Measurements from ENCODE around the gene KRTAP5-3.

DNA sequence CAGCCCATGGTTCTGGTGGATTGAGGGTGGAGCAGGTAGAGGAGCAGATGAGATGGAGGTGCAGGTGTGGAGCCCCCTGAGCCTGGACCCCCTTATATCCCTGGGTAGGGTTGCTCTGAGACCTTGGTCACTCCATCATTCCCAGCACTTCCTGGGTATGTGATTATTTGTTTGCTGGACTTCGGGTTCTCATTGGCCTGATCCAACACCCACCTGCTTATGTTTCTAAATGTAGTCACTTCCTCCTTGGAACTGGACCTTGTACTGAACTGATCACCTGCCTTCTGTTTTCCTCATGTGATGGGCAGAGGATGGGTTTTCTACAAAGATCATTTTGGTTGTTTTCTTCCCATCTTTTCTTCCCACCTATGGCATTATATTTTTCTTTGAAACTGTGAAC lies 13.8 kb upstream of the KRTAP5-3 start, which contains the start of gene KRTAP5-4:
- TF ChIP-seq, protein P1, sequence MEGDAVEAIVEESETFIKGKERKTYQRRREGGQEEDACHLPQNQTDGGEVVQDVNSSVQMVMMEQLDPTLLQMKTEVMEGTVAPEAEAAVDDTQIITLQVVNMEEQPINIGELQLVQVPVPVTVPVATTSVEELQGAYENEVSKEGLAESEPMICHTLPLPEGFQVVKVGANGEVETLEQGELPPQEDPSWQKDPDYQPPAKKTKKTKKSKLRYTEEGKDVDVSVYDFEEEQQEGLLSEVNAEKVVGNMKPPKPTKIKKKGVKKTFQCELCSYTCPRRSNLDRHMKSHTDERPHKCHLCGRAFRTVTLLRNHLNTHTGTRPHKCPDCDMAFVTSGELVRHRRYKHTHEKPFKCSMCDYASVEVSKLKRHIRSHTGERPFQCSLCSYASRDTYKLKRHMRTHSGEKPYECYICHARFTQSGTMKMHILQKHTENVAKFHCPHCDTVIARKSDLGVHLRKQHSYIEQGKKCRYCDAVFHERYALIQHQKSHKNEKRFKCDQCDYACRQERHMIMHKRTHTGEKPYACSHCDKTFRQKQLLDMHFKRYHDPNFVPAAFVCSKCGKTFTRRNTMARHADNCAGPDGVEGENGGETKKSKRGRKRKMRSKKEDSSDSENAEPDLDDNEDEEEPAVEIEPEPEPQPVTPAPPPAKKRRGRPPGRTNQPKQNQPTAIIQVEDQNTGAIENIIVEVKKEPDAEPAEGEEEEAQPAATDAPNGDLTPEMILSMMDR (IDR thresholded peaks at IDR 0.05), result no peak
- no peak for TF ChIP-seq POLR2A (IDR thresholded peaks at IDR 0.05)

Data from lower leg skin (tissue), 3 donors.